Activated CD8-positive, alpha-beta T cell treated with anti-CD3 and anti-CD28 coated beads for 36 hours (primary cell): ENCODE measurements around the gene HACD2. TPM values are rescaled to one million over a fixed set of nuclear protein-coding genes. Genes with fewer than 3 reads are reported as not detected.
"Not testable (repeated sequence)": the region's sequence is repeated elsewhere in the genome, so short reads cannot be mapped to it uniquely, and the experiment has no call there.

ENCODE experiments used
- ATAC-seq: fragments of 200-7000 bp; cut with Tn5 transposase; one replicate; pipeline ENCODE4 v1.10.0; 2021; ENCODE audit warnings: mild to moderate bottlenecking, moderate library complexity
- CTCF ChIA-PET: fragments of 350-600 bp; sonication (Branson Sonifier 250); formaldehyde crosslinking; loops from one replicate; lab custom pipeline; 2021; ENCODE audit warnings: antibody characterized with exemption; lab: Charles Lee
- POLR2A ChIA-PET: fragments of 350-600 bp; sonication (Branson Sonifier 250); formaldehyde crosslinking; loops from one replicate; lab custom pipeline; 2021; ENCODE audit warnings: antibody characterized with exemption; lab: Charles Lee
- DNase-seq: peaks from one replicate; pipeline ENCODE4 v3.0.0-alpha.2; 2020
- H3K27ac Mint-ChIP-seq: one replicate; pipeline ENCODE4 v1.8.0; 2021; ENCODE audit warnings: mild to moderate bottlenecking, mixed read lengths
- H3K27me3 Mint-ChIP-seq: one replicate; pipeline ENCODE4 v1.8.0; 2021; ENCODE audit warnings: mixed read lengths
- H3K36me3 Mint-ChIP-seq: one replicate; pipeline ENCODE4 v1.8.0; 2021; ENCODE audit warnings: low read depth, mixed read lengths
- H3K4me1 Mint-ChIP-seq: one replicate; pipeline ENCODE4 v1.8.0; 2021; ENCODE audit warnings: low read depth, mixed read lengths
- H3K4me3 Mint-ChIP-seq: one replicate; pipeline ENCODE4 v1.8.0; 2021; ENCODE audit warnings: mild to moderate bottlenecking, moderate library complexity, mixed read lengths
- H3K9me3 Mint-ChIP-seq: one replicate; pipeline ENCODE4 v1.8.0; 2021; ENCODE audit warnings: mixed read lengths
- CTCF ChIP-seq: fragments of 200-600 bp; IDR thresholded peaks from one replicate; pipeline ENCODE4 v1.8.0; 2022; ENCODE audit warnings: antibody characterized with exemption, mild to moderate bottlenecking
- intact Hi-C: fragments of 100-400 bp; cut with micrococcal nuclease; formaldehyde crosslinking; loops from one replicate; pipeline ENCODE4 v1.10.0; 2022
- total RNA-seq, 2 experiments: library from RNA; stranded (reverse); gene quantifications; one replicate each; pipeline ENCODE4 v1.2.3, GENCODE V29; 2021

HACD2 gene
- total RNA-seq, 2 experiments from 2014 or later, result 25.1 to 26.9 TPM

GRCh38 chr3:123493912-123494311 lies 90.9 kb downstream of the HACD2 start:
- Mint-ChIP-seq H3K27me3 (no peaks in the 10 kb centered on the region), H3K36me3 (peaks cover 15% of the 10 kb centered on the region), H3K4me1 (peaks cover 7% of the 10 kb centered on the region), H3K9me3 (no peaks in the 10 kb centered on the region), H3K4me3 (no peak overlapping the region), H3K27ac (no peak overlapping the region)
- ChIA-PET POLR2A (no interaction called here), CTCF (interaction anchor here (2.1 kb wide), 1 partner anchor 65 kb away, joined by 8 read pairs; no protein-coding TSS in a partner anchor)
- DNase-seq (no peak), ATAC-seq (no peak)
- intact Hi-C loops, result no loop called here
- no peak for TF ChIP-seq CTCF

- Mint-ChIP-seq H3K27ac (no peak overlapping the region), H3K4me3 (no peak overlapping the region), H3K36me3 (peaks cover 10% of the 10 kb centered on the region), H3K4me1 (peaks cover 7% of the 10 kb centered on the region), H3K9me3 (no peaks in the 10 kb centered on the region), H3K27me3 (no peaks in the 10 kb centered on the region)
- POLR2A ChIA-PET, result no interaction called here
- DNase-seq (no peak), ATAC-seq (peak; percentile 53)
- CTCF ChIA-PET, result interaction anchor here (3.2 kb wide), 1 partner anchor 44 kb away, joined by 22 read pairs; the partner anchor contains the start of gene ADCY5
- intact Hi-C loops, result no loop called here
- no peak for TF ChIP-seq CTCF
Measured at GRCh38 chr3:123491966-123492587, 92.8 kb downstream of the HACD2 start.

GRCh38 chr3:123489400-123490004 lies 95.4 kb downstream of the HACD2 start:
- H3K4me3 Mint-ChIP-seq, result no peak overlapping the region
- H3K27me3 Mint-ChIP-seq, result no peaks in the 10 kb centered on the region
- ChIA-PET CTCF (interaction anchor here (0.7 to 3.5 kb wide), 19 partner anchors 7 to 192 kb away, joined by 3 to 28 read pairs (median 4); partner anchors contain the start of gene ADCY5), POLR2A (no interaction called here)
- peaks cover 7% of the 10 kb centered on the region for H3K4me1 Mint-ChIP-seq
- TF ChIP-seq CTCF, result peak; percentile 86
- H3K36me3 Mint-ChIP-seq, result peaks cover 7% of the 10 kb centered on the region
- H3K27ac Mint-ChIP-seq, result no peak overlapping the region
- intact Hi-C loops, result loop anchor here (2.0 kb wide), 1 partner anchor 163 kb away; no protein-coding TSS in a partner anchor
- ATAC-seq (peak; percentile 64), DNase-seq (peak; percentile 66)
- no peaks in the 10 kb centered on the region for H3K9me3 Mint-ChIP-seq

- Mint-ChIP-seq H3K9me3 (no peaks in the 10 kb centered on the region), H3K4me3 (no peak overlapping the region), H3K36me3 (peaks cover 7% of the 10 kb centered on the region), H3K4me1 (peaks cover 7% of the 10 kb centered on the region), H3K27ac (no peak overlapping the region), H3K27me3 (no peaks in the 10 kb centered on the region)
- DNase-seq, result no peak
- intact Hi-C loops, result loop anchor here (2.0 kb wide), 1 partner anchor 162 kb away; no protein-coding TSS in a partner anchor
- TF ChIP-seq CTCF, result no peak
- ATAC-seq, result no peak
- ChIA-PET CTCF (interaction anchor here (0.7 to 3.5 kb wide), 18 partner anchors 9 to 191 kb away, joined by 3 to 28 read pairs (median 4); partner anchors contain the start of gene ADCY5), POLR2A (no interaction called here)
Measured at GRCh38 chr3:123488645-123489347, 96.1 kb downstream of the HACD2 start.

GRCh38 chr3:123487063-123487462 lies 97.8 kb downstream of the HACD2 start:
- intact Hi-C loops, H3K27me3 Mint-ChIP-seq, H3K36me3 Mint-ChIP-seq, DNase-seq, H3K4me1 Mint-ChIP-seq, H3K4me3 Mint-ChIP-seq, H3K9me3 Mint-ChIP-seq, H3K27ac Mint-ChIP-seq, POLR2A ChIA-PET, ATAC-seq: not testable (repeated sequence)
- CTCF ChIA-PET, result interaction anchor here (1.7 kb wide), 1 partner anchor 110 kb away, joined by 3 read pairs; no protein-coding TSS in a partner anchor
